ENCODE data around the gene EIF4ENIF1. TPM values are rescaled to one million over a fixed set of nuclear protein-coding genes. Genes with fewer than 3 reads are reported as not detected.

EIF4ENIF1 gene
- total RNA-seq, 1 donor from 2014 or later = 27.2 TPM

- DNase-seq = no peak
- Histone ChIP-seq H3K27ac (no peak overlapping the region), H3K4me1 (no peaks in the 10 kb centered on the region), H3K9me3 (no peaks in the 10 kb centered on the region), H3K4me3 (no peak overlapping the region), H3K36me3 (peaks cover 10% of the 10 kb centered on the region), H3K27me3 (no peaks in the 10 kb centered on the region)
- no peak for TF ChIP-seq CTCF (IDR thresholded peaks at IDR 0.05)
- no peak for ATAC-seq
- intact Hi-C loops (cut with DNase I) = no loop called here
These were observed 14.6 kb upstream of the EIF4ENIF1 start for GRCh38 chr22:31504282-31504681.

- DNase-seq (no peak), ATAC-seq (no peak)
- no peaks in the 10 kb centered on the region for H3K9me3 ChIP-seq
- no peaks in the 10 kb centered on the region for H3K4me1 ChIP-seq
- no peak for TF ChIP-seq CTCF (IDR thresholded peaks at IDR 0.05)
- no peak overlapping the region for H3K4me3 ChIP-seq
- no peak overlapping the region for H3K27ac ChIP-seq
- intact Hi-C loops (cut with DNase I) = no loop called here
- H3K36me3 ChIP-seq = peaks cover 1% of the 10 kb centered on the region
- no peaks in the 10 kb centered on the region for H3K27me3 ChIP-seq
These were observed 13.7 kb upstream of the EIF4ENIF1 start for GRCh38 chr22:31503211-31503964.

DNA sequence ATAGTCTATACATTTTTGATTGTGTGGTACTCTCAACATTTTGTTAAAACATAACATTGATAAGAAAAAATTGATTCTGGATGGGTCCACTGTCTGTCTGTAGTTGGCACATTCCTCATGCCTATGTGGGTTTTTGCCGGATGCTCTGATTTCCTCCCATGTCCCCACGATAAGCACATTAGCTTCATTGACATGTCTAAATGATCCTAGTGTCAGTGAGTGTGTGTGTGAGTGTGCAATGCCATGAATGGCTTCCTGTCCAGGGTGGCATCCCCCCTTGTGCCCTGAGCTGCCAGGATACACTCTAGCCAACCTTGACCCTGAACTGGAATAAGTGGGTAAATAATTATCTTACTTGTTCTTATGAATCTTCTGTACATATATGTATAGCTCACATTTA lies 12.1 kb upstream of the EIF4ENIF1 start:
- DNase-seq (no peak), ATAC-seq (no peak)
- Histone ChIP-seq H3K4me3 (no peak overlapping the region), H3K4me1 (no peaks in the 10 kb centered on the region), H3K27me3 (no peaks in the 10 kb centered on the region), H3K27ac (no peak overlapping the region), H3K9me3 (no peaks in the 10 kb centered on the region), H3K36me3 (no peaks in the 10 kb centered on the region)
- TF ChIP-seq CTCF (IDR thresholded peaks at IDR 0.05) = no peak
- intact Hi-C loops (cut with DNase I) = no loop called here

DNA sequence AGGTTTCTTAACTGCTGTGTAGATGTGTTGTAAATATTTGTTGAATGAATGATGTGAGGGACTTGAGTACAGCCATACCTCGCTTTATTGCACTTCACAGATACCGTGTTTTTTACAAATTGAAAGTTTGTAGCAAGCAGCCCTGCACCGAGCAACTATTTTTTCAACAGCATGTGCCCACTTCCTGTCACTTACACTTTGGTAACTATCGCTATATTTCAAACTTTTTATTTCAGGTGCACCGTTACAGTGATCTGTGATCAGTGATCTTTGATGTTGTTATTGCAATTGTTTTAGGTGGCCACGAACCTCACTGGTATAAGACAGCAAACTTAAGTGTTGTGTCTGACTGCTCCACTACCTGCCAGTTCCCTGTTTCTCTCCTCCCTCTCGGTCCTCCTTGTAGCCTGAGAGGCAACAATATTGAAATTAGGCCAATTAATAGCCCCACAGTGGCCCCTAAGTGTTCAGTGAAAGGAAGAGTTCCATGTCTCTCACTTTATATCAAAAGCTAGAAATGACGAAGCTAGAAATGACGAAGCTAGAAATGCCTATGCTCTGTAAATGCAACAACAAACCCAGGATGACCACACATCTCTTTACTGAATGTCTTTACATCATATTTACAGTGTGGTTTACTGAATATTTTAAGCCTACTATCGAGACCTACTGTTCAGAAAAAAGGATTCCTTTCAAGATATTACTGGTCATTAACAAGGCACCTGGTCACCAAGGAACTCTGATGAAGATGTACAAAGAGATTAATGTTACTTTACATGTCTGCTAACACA lies 7.7 kb upstream of the EIF4ENIF1 start:
- intact Hi-C loops (cut with DNase I) = no loop called here
- Histone ChIP-seq H3K4me1 (peaks cover 6% of the 10 kb centered on the region), H3K27me3 (no peaks in the 10 kb centered on the region), H3K27ac (no peak overlapping the region), H3K36me3 (no peaks in the 10 kb centered on the region), H3K4me3 (peak overlapping the region; percentile 85), H3K9me3 (no peaks in the 10 kb centered on the region)
- ATAC-seq (no peak), DNase-seq (no peak)
- TF ChIP-seq CTCF (IDR thresholded peaks at IDR 0.05) = no peak

DNA sequence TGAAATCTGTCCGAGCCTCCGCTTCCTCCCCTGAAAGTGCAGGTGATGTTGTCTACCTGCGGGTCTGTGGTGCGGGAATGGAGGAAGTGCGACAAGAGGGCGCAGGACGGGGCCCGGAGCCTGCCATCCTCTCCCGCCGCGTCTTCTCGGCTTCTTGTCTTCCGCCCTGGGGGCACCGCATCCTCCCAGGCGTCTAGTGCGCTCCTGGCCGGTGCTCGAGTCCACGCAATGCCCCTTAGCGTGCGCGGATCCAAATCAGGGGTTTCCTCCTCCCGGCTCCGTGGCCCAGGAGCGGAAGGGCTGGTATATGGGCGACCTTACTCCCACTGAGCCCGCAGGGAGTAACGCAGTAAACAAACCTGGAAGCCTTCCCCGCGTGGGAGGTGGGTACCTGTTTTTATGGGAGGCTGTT lies 7.1 kb upstream of the EIF4ENIF1 start:
- intact Hi-C loops (cut with DNase I) = no loop called here

More for the DNA sequence above, 7.1 kb upstream of the EIF4ENIF1 start:
- Histone ChIP-seq H3K4me1 (peaks cover 6% of the 10 kb centered on the region), H3K9me3 (no peaks in the 10 kb centered on the region), H3K27me3 (no peaks in the 10 kb centered on the region), H3K27ac (peak overlapping the region; percentile 65), H3K4me3 (peak overlapping the region; percentile 85), H3K36me3 (no peaks in the 10 kb centered on the region)
- DNase-seq = peak; percentile 73
- ATAC-seq = peak; percentile 32
- TF ChIP-seq CTCF (IDR thresholded peaks at IDR 0.05) = no peak

Measured in upper lobe of right lung (tissue), 1 donor.